GM18951 (cell line): ENCODE results near the gene RUVBL1.

Experiments
- POLR2A ChIP-seq: IDR thresholded peaks from 4 replicates; pipeline ENCODE4 v1.6.1; 2011; ENCODE audit warnings: mild to moderate bottlenecking; ENCODE audit not compliant: insufficient read length, insufficient read depth; ENCODE audit errors: extremely low read depth
- in situ Hi-C: fragments of 300-500 bp; cut with MboI; formaldehyde crosslinking; loops from one replicate; pipeline ENCODE4 v1.12.0; 2022; ENCODE audit warnings: low sequenced_read_pairs, mixed read lengths, inconsistent platforms; ENCODE audit not compliant: unreplicated experiment

RUVBL1 gene

DNA sequence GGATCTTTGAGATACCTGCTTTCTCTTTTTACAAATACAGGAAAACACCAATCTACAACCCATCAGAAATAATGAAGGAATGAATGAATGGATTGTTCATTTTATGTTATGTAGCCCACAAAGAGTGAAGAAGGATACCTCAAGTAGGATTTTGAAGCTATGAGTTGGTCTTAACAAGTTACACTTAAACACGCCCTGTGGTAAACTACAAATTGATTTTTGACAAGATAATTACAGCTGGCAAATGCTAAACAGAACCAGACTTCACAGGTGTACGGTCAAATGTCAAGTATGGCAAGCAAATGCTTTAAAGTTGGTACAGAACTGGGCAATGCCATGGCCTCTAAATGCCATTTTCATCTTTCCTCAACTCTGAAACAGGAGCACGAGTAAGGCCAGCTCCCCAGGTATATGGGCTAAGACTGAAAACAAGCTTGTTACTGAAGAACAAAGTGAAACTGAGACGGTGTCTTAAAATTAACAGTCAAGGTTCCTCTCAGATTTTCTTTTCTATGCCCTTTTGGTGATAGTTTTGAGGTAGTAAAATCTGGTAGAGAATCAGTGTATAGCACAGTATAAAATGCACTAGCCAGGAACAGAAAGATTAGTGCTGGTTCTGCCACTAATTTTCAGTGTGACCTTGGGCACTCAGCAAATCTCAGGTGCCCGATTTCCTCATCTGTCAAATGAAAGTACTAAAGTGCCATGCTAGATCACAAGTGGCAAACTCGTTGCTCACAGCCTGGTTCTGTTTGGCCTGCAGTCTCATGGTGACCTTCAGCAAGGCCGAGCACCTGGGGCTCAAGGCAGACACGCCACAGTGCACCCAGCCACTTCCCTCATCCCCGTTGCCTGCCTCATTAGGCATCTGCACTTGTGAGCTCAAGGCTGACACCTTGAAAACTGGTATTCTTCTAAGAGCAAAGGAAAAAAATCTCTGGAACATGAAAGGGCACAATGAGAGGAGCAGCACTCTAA lies 9.5 kb downstream of the RUVBL1 start:
- no peak for TF ChIP-seq POLR2A
- in situ Hi-C loops = no loop called here

DNA sequence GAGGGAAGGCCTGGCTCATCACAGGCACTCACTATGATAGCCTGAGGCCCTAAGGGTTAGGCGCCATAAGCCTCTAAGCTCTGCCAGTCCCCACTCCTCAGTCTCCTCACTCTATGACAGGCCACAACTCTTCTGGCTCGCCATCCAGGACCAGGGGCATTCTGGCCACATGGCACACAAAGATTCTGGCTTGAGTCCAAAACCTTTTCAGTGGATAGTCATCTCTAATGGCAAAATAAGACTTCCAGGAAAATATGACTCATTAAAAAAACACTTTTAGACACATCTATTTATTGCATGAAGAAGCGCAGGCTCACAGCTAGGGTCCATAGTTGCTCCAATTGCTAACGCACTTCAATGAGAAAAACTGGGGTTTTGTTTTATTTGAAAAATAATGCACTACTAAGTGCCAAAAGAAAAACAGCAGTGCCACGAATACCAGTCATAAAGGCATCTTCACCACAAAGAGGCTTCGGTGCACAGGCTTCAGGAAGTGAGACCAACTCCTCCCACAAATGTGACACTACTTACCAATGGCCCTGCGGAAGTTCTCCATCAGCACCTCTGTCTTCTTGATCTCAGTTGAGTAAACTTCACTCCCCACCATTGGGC lies 11.1 kb downstream of the RUVBL1 start:
- in situ Hi-C loops = no loop called here
- no peak for TF ChIP-seq POLR2A

DNA sequence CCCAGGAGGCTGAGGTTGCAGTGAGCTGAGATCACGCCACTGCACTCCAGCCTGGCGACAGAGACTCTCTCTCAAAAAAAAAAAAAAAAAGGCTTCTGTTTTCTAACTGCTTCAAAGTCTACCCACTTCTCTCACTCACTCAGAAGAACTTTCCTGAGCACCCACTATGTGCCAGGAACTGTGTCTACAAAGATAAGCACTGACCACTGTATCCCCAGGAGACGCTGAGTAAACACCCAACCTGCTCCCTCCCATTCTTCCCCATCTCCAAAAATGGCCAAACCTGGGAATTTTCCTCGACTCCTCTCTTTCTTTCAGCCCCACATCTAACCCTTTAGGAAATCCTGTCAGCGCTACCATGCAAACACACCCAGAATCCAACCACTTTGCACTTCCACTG lies 12.5 kb downstream of the RUVBL1 start:
- in situ Hi-C loops = no loop called here
- TF ChIP-seq POLR2A = no peak

DNA sequence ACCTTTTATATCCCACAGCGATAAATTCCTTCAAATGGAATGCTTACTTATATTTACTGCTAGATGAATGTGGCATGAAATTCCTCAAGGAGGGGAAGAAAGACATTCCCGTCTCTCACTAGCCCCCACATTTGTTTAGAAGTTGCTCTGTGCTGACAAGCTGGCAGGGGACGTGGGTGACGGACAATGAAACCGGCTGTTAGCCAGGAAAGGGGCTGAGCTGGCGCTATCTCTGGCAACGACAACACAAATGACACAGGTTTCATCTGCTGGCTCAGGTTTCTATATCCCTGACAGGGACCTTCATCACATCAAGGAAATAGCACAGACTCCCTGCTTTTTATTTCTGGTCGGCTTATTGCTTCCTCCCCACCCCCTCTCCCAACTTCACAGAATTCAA lies 15.8 kb downstream of the RUVBL1 start:
- TF ChIP-seq POLR2A = no peak
- in situ Hi-C loops = no loop called here

DNA sequence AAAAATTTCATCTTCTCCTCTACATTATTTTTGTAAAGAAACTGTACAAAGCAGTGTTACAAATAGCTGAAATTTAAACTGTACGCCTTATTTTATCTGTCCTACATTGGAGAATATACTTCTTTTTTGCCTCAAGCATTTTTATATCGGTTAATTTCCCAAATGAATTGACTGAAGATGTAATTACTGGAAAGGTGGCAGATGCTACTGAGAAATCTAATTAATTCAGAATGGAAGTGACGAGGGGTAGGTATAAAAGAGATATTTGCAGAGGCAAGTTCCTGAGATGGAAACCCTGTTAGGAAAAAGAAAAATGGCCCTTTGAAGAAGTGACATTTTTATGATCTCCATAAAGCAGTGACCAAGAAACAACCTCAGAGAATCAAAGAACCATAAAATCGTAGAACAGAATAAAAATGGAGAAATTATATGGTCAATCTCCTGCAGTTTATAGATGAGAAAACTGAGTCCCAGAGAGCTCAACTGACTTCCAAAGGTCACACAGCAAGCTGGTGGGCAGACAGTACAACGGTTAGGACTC lies 20.4 kb downstream of the RUVBL1 start:
- in situ Hi-C loops = no loop called here

DNA sequence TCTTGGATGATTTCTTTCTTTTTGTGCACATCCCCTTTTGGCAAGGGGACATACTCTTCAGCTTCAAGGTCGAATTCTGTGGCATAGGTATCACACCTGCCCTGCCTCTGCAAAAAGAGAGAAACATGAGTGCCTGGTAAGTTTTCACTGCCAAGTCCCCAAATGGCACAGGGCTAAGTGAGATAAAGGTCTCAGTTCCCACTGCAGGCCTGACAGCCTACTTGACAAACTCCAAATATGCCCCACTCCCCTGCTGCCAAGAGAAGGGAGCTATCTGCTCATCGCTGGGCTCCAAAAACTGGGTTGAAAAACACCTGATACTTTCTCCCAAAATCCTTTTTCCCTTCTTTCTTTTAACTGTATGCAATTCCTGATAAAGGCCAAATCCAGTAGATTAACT lies 23.0 kb downstream of the RUVBL1 start:
- in situ Hi-C loops = no loop called here
- TF ChIP-seq POLR2A = no peak

More for the DNA sequence above, 20.4 kb downstream of the RUVBL1 start:
- TF ChIP-seq POLR2A = no peak

DNA sequence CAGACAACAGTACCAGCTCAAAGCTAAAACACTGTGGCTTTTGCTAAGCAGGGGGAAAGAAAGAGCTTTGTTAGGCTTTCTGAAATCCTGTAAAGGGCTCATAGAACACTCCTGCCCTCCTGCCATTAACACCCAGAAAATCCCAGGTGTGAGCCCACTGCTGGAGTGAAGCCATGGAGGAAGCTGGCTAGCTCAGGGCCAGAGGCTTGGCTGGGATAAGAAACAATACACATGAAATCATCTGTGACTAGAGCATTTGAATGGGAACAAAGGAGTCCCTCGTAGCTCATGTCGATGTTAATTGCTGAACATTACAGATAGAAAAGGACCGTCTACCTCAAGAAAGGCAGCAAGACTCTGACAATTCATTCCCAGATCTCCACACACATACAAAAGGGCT lies 23.5 kb downstream of the RUVBL1 start:
- TF ChIP-seq POLR2A = no peak
- in situ Hi-C loops = no loop called here

DNA sequence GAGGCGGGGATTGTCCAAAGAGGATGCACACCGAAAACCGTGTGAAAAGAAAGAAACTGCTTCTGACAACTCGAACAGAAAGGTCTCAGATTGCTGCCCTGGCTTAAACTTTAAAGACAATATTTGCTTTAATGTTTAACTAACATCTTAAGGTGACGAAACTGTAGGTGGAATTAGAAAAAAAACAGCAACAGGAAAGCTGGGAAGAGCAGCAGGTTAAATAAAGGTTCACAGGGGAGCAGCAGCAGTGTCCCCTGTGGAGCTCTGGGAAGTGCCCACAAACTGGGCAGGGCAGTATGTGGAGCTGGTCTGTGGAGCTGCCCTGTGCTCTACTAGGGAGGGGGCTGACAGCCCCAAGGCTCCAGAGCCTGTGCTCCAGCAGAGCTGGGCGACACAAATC lies 25.4 kb downstream of the RUVBL1 start:
- no peak for TF ChIP-seq POLR2A
- in situ Hi-C loops = no loop called here

DNA sequence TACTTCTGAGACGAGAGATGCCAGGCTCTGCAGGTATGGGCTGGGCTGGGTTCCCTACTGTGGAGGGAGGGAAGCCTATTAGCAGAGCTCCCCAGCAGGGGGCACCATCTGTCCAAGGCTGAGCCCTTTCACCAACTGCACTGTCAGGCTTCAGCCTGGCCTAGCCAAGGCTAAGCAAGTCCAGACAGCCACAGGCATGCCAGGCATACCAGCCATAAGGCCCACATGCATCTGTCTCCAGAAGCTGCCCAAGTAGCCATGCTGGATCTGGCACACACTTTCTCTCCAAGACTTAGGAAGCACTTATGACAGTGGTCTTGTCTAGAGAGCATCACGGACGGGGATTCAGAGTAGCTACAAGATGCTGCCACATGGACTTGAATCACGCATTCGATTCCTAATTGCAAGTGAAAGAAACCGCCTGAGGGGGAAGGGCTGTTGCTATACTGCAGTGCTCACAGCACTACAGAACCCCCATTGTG lies 28.3 kb downstream of the RUVBL1 start:
- in situ Hi-C loops = no loop called here

DNA sequence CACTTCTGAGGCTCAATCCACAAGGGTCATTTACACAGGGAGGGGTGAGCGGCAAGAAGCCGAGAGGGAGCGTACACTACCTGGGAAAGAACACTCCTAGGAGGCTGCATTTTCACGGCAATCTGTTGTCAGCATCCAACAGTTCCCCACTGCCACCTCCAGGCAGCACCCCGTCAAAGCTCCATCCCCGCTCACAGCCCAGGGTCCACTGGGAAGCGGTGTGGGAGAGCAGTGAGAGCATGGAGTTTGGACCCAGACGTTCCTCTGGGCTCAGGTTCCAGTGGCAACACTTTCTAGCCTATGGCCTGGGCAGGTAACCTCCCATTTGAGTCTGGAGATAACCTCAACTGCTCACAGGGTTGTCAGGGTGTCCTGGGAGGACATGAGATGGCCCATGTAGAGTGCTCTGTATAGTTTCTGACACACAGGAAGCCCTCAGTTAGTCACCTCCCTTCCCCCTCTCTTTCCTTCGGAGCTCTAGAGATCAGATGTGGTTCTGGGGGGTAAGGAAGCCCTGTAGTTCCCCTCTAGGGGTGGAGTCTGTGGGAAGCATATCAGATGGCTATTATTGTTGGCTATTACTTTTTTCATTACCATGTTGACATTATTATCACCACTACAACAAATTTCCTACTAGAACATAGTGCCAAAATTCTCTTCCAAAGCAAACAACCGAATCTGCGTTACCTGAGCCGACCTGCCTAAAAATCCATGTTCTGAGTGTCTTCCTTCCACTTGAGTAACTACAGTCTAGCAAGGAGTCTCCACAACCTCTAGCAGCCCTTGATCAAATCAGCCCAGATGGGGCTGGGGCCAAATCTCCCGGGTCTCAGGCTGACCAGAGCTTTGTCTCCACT lies 29.1 kb downstream of the RUVBL1 start:
- in situ Hi-C loops = no loop called here
- no peak for TF ChIP-seq POLR2A

More for the DNA sequence above, 28.3 kb downstream of the RUVBL1 start:
- TF ChIP-seq POLR2A = no peak

DNA sequence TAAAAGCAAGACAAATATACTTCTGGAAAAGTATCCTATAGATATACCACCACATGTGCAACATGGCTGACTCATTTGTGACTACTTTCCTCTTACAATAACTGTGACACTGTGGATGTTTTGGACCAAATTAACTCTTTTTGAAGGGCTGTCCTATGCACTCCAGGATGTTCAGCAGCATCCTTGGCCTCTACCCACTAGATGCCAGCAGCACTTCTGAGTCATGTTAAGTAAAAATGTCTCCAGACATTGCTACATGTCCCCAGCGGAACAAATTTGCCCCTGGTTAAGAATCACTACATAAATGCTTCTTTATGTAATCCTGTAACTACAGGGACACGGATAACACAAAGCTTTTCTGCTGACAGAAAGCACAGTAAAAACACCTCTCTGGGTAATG lies 32.0 kb downstream of the RUVBL1 start:
- no peak for TF ChIP-seq POLR2A
- in situ Hi-C loops = no loop called here

DNA sequence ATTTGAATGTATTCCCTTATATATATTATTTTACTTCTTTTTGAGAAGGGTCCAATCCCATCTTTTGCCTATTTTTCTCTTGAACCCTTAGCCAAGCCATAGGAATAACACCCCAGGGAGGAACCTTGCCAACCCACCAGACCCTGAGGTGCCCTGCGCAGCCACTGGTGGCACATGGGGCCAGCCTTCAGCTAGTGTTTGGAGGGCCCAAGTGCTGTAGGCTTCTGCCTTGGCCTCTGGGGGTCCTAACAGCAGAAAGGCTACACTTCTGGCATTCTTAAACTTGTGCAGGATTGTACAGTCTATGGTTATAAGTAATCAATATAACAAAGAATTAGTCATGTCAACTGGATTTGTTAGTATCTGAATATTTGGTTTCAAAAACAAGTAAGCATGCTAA lies 34.5 kb downstream of the RUVBL1 start:
- TF ChIP-seq POLR2A = no peak
- in situ Hi-C loops = no loop called here

DNA sequence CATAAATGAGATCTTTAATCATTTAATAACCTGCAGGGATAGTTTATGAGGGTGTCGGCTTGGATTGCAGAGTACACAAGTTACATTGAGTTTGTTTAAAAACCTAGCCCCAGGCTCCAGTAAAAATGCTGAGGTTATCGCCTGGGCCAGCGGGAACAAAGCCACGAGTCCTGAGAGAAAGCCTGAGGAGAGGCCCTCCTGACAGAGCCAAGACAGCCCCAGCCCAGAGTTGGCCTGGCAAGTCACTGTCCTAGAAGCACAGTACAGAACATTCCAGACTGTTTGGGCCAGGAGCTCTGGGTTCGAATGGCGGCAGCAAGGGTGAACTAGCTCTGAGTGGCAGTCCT lies 39.0 kb downstream of the RUVBL1 start:
- TF ChIP-seq POLR2A = no peak
- in situ Hi-C loops = no loop called here
